HG03064 (cell line): ENCODE data around the gene FAIM.
"Not testable (repeated sequence)": the region's sequence is repeated elsewhere in the genome, so short reads cannot be mapped to it uniquely, and the experiment has no call there.

Experiments
- ATAC-seq: cut with Tn5 transposase; IDR thresholded peaks from one replicate; pipeline ENCODE4 v1.9.1; 2021; ENCODE audit warnings: low read depth; ENCODE audit not compliant: unreplicated experiment

Gene FAIM

GRCh38 chr3:138675393-138675792 lies 66.8 kb downstream of the FAIM start:
- no peak for ATAC-seq

- no peak for ATAC-seq
Measured at GRCh38 chr3:138678086-138678485, 69.5 kb downstream of the FAIM start.

- no peak for ATAC-seq
Measured at GRCh38 chr3:138678874-138679392, 70.4 kb downstream of the FAIM start.

GRCh38 chr3:138680974-138681373 lies 72.4 kb downstream of the FAIM start:
- ATAC-seq: not testable (repeated sequence)

- no peak for ATAC-seq
Measured at GRCh38 chr3:138681463-138682220, 73.1 kb downstream of the FAIM start.

- ATAC-seq: no peak
Measured at GRCh38 chr3:138682648-138683047, 74.1 kb downstream of the FAIM start.
